Neural progenitor cell (in vitro differentiated cells): ENCODE data around the gene FASN. TPM values are rescaled to one million over a fixed set of nuclear protein-coding genes. Genes with fewer than 3 reads are reported as not detected.

ENCODE experiments used
- DNase-seq: peaks from one replicate; pipeline ENCODE4 v3.0.0-alpha.2; 2016; ENCODE audit warnings: low spot score
- H2AFZ ChIP-seq: fragments of 200-600 bp; sonication (generic); replicated peaks from 2 replicates; pipeline ENCODE4 v1.6.1; 2016; ENCODE audit warnings: antibody characterized with exemption
- H3F3A ChIP-seq: fragments of 200-600 bp; sonication (generic); 2 replicates; pipeline ENCODE4 v1.6.1; 2016; ENCODE audit warnings: antibody characterized with exemption, low read depth
- H3K27ac ChIP-seq: fragments of 200-600 bp; sonication (generic); 2 replicates; pipeline ENCODE4 v1.5.1; 2016; ENCODE audit warnings: mild to moderate bottlenecking
- H3K27me3 ChIP-seq: fragments of 200-600 bp; sonication (generic); 2 replicates; pipeline ENCODE4 v1.6.1; 2016; ENCODE audit warnings: mild to moderate bottlenecking, moderate library complexity
- H3K36me3 ChIP-seq: fragments of 200-600 bp; sonication (generic); 2 replicates; pipeline ENCODE4 v1.5.1; 2016
- H3K4me1 ChIP-seq: fragments of 200-600 bp; sonication (generic); 2 replicates; pipeline ENCODE4 v1.6.1; 2016; ENCODE audit warnings: mixed run types
- H3K4me2 ChIP-seq: fragments of 200-600 bp; sonication (generic); 2 replicates; pipeline ENCODE4 v1.6.1; 2016
- H3K4me3 ChIP-seq: fragments of 200-600 bp; sonication (generic); 2 replicates; pipeline ENCODE4 v1.5.1; 2016
- H3K79me2 ChIP-seq: fragments of 200-600 bp; sonication (generic); 2 replicates; pipeline ENCODE4 v1.6.1; 2016; ENCODE audit warnings: low read depth
- H3K9ac ChIP-seq: fragments of 200-600 bp; sonication (generic); 2 replicates; pipeline ENCODE4 v1.6.1; 2016
- H3K9me3 ChIP-seq: fragments of 200-600 bp; sonication (generic); 2 replicates; pipeline ENCODE4 v1.5.1; 2016; ENCODE audit warnings: low read depth
- H4K20me1 ChIP-seq: fragments of 200-600 bp; sonication (generic); 2 replicates; pipeline ENCODE4 v1.6.1; 2016; ENCODE audit warnings: low read depth
- H3K27ac Mint-ChIP-seq: 3 replicates; pipeline ENCODE4 v1.8.0; 2021; ENCODE audit warnings: mixed read lengths
- H3K27me3 Mint-ChIP-seq: 2 replicates; pipeline ENCODE4 v1.8.0; 2022; ENCODE audit warnings: low read depth, mild to moderate bottlenecking, inconsistent platforms, moderate library complexity, mixed read lengths; ENCODE audit not compliant: insufficient read depth
- H3K36me3 Mint-ChIP-seq: 3 replicates; pipeline ENCODE4 v1.8.0; 2021; ENCODE audit warnings: mixed read lengths
- H3K4me1 Mint-ChIP-seq: 3 replicates; pipeline ENCODE4 v1.8.0; 2021; ENCODE audit warnings: mixed read lengths
- H3K4me3 Mint-ChIP-seq: 3 replicates; pipeline ENCODE4 v1.8.0; 2021; ENCODE audit warnings: mild to moderate bottlenecking, moderate library complexity, mixed read lengths
- H3K9me3 Mint-ChIP-seq: 3 replicates; pipeline ENCODE4 v1.8.0; 2020; ENCODE audit warnings: mixed read lengths
- EZH2 ChIP-seq: fragments of 200-600 bp; sonication (generic); IDR thresholded peaks from 2 replicates; pipeline ENCODE4 v1.6.1; 2017; ENCODE audit warnings: antibody characterized with exemption, mild to moderate bottlenecking, moderate library complexity
- EZH2phosphoT487 ChIP-seq: fragments of 200-600 bp; sonication (generic); IDR thresholded peaks from 2 replicates; pipeline ENCODE4 v1.6.1; 2017; ENCODE audit warnings: antibody characterized with exemption
- total RNA-seq: library from RNA; depleted of rRNA; stranded (reverse); fragments of >200 nt; gene quantifications from 2 replicates; pipeline ENCODE4 v1.2.3, GENCODE V29; 2015; ENCODE audit warnings: low replicate concordance
- TF ChIP-seq, protein P1 (sequence below): fragments of 200-600 bp; sonication (generic); IDR thresholded peaks from 2 replicates; pipeline ENCODE4 v1.5.1; 2017; ENCODE audit warnings: antibody characterized with exemption, mild to moderate bottlenecking

FASN gene
- total RNA-seq, 1 donor from 2014 or later, result 77.9 TPM

- H3K4me3 Mint-ChIP-seq, result no peak overlapping the region
These were observed 8.1 kb downstream of the FASN start for GRCh38 chr17:82089723-82090548.

GRCh38 chr17:82088838-82089722, 9.0 kb downstream of the FASN start:
- no peaks in the 10 kb centered on the region for H3K36me3 ChIP-seq
- peaks cover 31% of the 10 kb centered on the region for H3K79me2 ChIP-seq
- no peaks in the 10 kb centered on the region for H3K27me3 Mint-ChIP-seq
- no peaks in the 10 kb centered on the region for H3K9me3 Mint-ChIP-seq
- no peak overlapping the region for H3K4me3 ChIP-seq
- peaks cover 2% of the 10 kb centered on the region for H3F3A ChIP-seq
- H3K4me1 ChIP-seq, result no peaks in the 10 kb centered on the region
- H3K9me3 ChIP-seq, result no peaks in the 10 kb centered on the region
- no peak overlapping the region for H3K27ac Mint-ChIP-seq
- peaks cover 93% of the 10 kb centered on the region for H4K20me1 ChIP-seq
- no peak overlapping the region for H3K4me2 ChIP-seq
- no peak overlapping the region for H3K9ac ChIP-seq
- DNase-seq, result no peak
- no peaks in the 10 kb centered on the region for H3K27me3 ChIP-seq
- peaks cover 2% of the 10 kb centered on the region for H3K36me3 Mint-ChIP-seq
- H2AFZ ChIP-seq, result no peak overlapping the region
- H3K27ac ChIP-seq, result no peak overlapping the region
- TF ChIP-seq EZH2 (no peak), EZH2phosphoT487 (no peak)
- TF ChIP-seq, protein P1, sequence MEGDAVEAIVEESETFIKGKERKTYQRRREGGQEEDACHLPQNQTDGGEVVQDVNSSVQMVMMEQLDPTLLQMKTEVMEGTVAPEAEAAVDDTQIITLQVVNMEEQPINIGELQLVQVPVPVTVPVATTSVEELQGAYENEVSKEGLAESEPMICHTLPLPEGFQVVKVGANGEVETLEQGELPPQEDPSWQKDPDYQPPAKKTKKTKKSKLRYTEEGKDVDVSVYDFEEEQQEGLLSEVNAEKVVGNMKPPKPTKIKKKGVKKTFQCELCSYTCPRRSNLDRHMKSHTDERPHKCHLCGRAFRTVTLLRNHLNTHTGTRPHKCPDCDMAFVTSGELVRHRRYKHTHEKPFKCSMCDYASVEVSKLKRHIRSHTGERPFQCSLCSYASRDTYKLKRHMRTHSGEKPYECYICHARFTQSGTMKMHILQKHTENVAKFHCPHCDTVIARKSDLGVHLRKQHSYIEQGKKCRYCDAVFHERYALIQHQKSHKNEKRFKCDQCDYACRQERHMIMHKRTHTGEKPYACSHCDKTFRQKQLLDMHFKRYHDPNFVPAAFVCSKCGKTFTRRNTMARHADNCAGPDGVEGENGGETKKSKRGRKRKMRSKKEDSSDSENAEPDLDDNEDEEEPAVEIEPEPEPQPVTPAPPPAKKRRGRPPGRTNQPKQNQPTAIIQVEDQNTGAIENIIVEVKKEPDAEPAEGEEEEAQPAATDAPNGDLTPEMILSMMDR, result no peak
- no peaks in the 10 kb centered on the region for H3K4me1 Mint-ChIP-seq
- no peak overlapping the region for H3K4me3 Mint-ChIP-seq

More at GRCh38 chr17:82089723-82090548, 8.1 kb downstream of the FASN start:
- Histone ChIP-seq H2AFZ (no peak overlapping the region), H3K27me3 (no peaks in the 10 kb centered on the region), H3K9me3 (no peaks in the 10 kb centered on the region), H4K20me1 (peaks cover 90% of the 10 kb centered on the region), H3K36me3 (no peaks in the 10 kb centered on the region), H3K9ac (no peak overlapping the region), H3K4me3 (no peak overlapping the region), H3K27ac (no peak overlapping the region), H3K4me2 (no peak overlapping the region), H3F3A (peaks cover 2% of the 10 kb centered on the region), H3K4me1 (no peaks in the 10 kb centered on the region), H3K79me2 (peaks cover 39% of the 10 kb centered on the region)
- Mint-ChIP-seq H3K27ac (no peak overlapping the region), H3K36me3 (peaks cover 2% of the 10 kb centered on the region), H3K9me3 (no peaks in the 10 kb centered on the region), H3K4me1 (no peaks in the 10 kb centered on the region), H3K27me3 (peaks cover 2% of the 10 kb centered on the region)
- no peak for TF ChIP-seq EZH2phosphoT487
- no peak for TF ChIP-seq EZH2
- TF ChIP-seq, protein P1, result no peak
- DNase-seq, result no peak

GRCh38 chr17:82087961-82088837, 9.8 kb downstream of the FASN start:
- Histone ChIP-seq H3K4me3 (no peak overlapping the region), H3K9me3 (no peaks in the 10 kb centered on the region), H3K9ac (no peak overlapping the region), H3K36me3 (no peaks in the 10 kb centered on the region), H2AFZ (no peak overlapping the region), H3K4me1 (no peaks in the 10 kb centered on the region), H3K4me2 (no peak overlapping the region), H4K20me1 (peaks cover 94% of the 10 kb centered on the region), H3K27ac (no peak overlapping the region), H3F3A (peaks cover 2% of the 10 kb centered on the region), H3K79me2 (peaks cover 22% of the 10 kb centered on the region), H3K27me3 (no peaks in the 10 kb centered on the region)
- Mint-ChIP-seq H3K36me3 (peaks cover under 1% of the 10 kb centered on the region), H3K9me3 (no peaks in the 10 kb centered on the region), H3K27ac (no peak overlapping the region), H3K27me3 (no peaks in the 10 kb centered on the region), H3K4me3 (no peak overlapping the region), H3K4me1 (no peaks in the 10 kb centered on the region)
- TF ChIP-seq, protein P1, result no peak
- TF ChIP-seq EZH2 (no peak), EZH2phosphoT487 (no peak)
- no peak for DNase-seq
